Omental fat pad (tissue), 4 donors: Measurements from ENCODE around the gene CYB561D1. TPM values are rescaled to one million over a fixed set of nuclear protein-coding genes. Genes with fewer than 3 reads are reported as not detected.
A peak's percentile ranks its signal among the peaks of the same experiment; 100 is the strongest.
"Not testable (repeated sequence)": the region's sequence is repeated elsewhere in the genome, so short reads cannot be mapped to it uniquely, and the experiment has no call there.

Source experiments
- ATAC-seq: fragments of 150-250 bp; one replicate; pipeline ENCODE4 v1.9.1; 2016; ENCODE audit warnings: mild to moderate bottlenecking, moderate library complexity; ENCODE audit not compliant: low FRiP score
- DNase-seq: peaks from one replicate; pipeline ENCODE4 v3.0.0-alpha.2; 2019; ENCODE audit warnings: low spot score
- CTCF ChIP-seq, 3 donors: fragments of 450-650 bp; IDR thresholded peaks; one replicate each; pipeline ENCODE4 v1.5.1; 2016 to 2017; ENCODE audit warnings: antibody characterized with exemption in 3 of 3, mild to moderate bottlenecking in 3 of 3, moderate library complexity in 2 of 3
- total RNA-seq, 4 donors: library from RNA; depleted of rRNA; stranded (reverse); fragments of >200 nt; gene quantifications; one replicate each; pipeline ENCODE4 v1.1.0, GENCODE V29; 2016

Gene CYB561D1
- total RNA-seq = 10 to 100 TPM in 1 of 4 donors, 1 to 10 TPM in 3; 6.1 to 12.0 (median 8.4) TPM

- peak in 2 of 3 donors; percentile 78 to 92 for TF ChIP-seq CTCF (IDR thresholded peaks at IDR 0.05)
- DNase-seq (peak; percentile 56), ATAC-seq (peak; percentile 91)
Measured at GRCh38 chr1:109493805-109494539, at the start of gene CYB561D1. Gene CYB561D1, plus strand, starts transcription at chr1:109494094. Its CDS starts 46 bp downstream, at chr1:109494140.

- DNase-seq = no peak
- ATAC-seq = no peak
- TF ChIP-seq CTCF (IDR thresholded peaks at IDR 0.05) = no peak
Measured at GRCh38 chr1:109444346-109444745, 49.5 kb upstream of the CYB561D1 start.

- ATAC-seq, DNase-seq: not testable (repeated sequence)
Measured at GRCh38 chr1:109445949-109446695, 47.8 kb upstream of the CYB561D1 start.

- no peak for ATAC-seq
- no peak for TF ChIP-seq CTCF (IDR thresholded peaks at IDR 0.05)
- DNase-seq = no peak
Measured at GRCh38 chr1:109447524-109447923, 46.4 kb upstream of the CYB561D1 start.

- TF ChIP-seq CTCF (IDR thresholded peaks at IDR 0.05) = no peak
- DNase-seq (no peak), ATAC-seq (no peak)
Measured at GRCh38 chr1:109454497-109455133, 39.3 kb upstream of the CYB561D1 start.

- ATAC-seq = no peak
- no peak for DNase-seq
- TF ChIP-seq CTCF (IDR thresholded peaks at IDR 0.05) = no peak
Measured at GRCh38 chr1:109457819-109458218, 36.1 kb upstream of the CYB561D1 start.

GRCh38 chr1:109466125-109466451 is 27.8 kb upstream of the CYB561D1 start:
- TF ChIP-seq CTCF (IDR thresholded peaks at IDR 0.05) = no peak
- ATAC-seq = no peak

More at GRCh38 chr1:109466125-109466451, 27.8 kb upstream of the CYB561D1 start:
- DNase-seq = no peak
